ENCODE measurements around the gene DNAJB2.

The DNAJB2 gene

DNA sequence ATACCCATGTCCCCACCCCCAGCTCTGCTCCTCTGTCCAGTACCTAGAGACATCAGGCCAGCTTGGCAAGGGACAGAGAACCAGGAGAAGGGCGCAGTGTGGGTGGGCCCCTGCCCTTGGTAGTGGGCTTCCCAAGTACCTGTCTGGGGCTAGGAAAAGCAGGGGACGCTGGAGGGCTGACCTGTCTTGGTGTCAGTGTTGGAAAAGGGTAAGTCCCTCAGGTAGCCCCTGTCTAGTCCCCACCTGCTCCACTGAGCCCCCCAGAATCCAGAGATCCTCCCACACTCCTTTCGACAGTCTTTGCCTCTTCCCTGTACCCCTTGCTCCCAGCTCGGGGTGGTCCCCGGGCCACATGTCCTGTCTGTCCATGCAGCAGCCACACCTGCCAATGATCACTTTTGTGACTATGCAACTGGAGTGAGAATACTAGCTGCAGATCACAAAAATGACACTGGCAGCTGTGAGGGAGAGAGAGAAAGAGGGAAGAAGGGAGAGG, 14.6 kb downstream of the DNAJB2 start:
- TF ChIP-seq, protein P1, sequence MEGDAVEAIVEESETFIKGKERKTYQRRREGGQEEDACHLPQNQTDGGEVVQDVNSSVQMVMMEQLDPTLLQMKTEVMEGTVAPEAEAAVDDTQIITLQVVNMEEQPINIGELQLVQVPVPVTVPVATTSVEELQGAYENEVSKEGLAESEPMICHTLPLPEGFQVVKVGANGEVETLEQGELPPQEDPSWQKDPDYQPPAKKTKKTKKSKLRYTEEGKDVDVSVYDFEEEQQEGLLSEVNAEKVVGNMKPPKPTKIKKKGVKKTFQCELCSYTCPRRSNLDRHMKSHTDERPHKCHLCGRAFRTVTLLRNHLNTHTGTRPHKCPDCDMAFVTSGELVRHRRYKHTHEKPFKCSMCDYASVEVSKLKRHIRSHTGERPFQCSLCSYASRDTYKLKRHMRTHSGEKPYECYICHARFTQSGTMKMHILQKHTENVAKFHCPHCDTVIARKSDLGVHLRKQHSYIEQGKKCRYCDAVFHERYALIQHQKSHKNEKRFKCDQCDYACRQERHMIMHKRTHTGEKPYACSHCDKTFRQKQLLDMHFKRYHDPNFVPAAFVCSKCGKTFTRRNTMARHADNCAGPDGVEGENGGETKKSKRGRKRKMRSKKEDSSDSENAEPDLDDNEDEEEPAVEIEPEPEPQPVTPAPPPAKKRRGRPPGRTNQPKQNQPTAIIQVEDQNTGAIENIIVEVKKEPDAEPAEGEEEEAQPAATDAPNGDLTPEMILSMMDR (conservative IDR thresholded peaks at IDR 0.05): no peak
- peak overlapping the region; percentile 77 for H3K27ac ChIP-seq

DNA sequence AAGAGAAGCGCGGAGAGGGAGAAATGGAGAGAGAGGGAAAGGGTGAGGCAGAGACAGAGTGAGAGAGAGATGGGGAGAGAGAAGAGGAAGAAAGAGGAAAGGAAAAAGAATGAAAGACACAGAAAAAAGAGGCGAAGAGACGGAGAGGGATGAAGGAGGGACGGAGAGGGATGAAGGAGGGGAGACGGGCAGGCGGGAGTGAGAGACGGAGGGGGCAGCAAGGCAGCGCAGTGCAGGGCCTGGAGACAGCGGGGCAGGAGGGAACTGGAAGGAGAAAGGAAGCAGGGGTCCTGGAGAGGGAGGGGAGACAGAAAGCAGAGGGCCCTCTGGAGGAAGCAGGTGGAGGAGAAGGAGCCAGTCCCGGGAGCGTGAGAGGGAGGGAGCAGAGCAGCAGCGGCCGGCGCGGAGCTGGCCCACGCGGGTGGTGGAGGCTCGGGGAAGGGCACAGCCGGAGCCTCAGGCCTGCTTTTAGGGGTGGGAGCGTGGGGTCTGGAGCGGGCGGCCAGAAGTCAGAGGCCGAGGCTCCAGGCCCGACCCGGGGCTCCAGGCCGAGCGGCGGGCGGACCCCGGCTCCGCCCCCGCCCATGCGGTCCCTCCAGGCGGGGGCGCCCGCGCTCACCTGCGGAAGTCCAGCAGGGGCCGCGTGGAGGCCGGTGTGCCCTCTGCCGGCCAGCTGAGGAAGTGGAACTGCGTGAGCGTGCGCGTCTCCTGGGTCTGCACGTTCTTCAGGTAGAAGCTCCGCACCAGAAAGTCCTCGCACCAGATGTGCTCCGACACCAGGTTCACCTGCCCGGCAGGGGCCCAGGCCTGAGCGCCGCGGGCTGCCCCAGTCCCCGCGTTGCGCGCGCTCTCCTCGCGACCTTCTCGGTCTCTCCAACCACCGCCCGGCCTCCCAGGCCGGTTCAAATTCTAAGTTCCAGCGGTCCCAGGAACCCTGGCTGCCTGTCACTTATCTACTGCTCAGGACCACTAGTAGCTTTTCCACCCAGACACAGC, 15.5 kb downstream of the DNAJB2 start:
- H3K27ac ChIP-seq: peak overlapping the region; percentile 77
- TF ChIP-seq, protein P1 (conservative IDR thresholded peaks at IDR 0.05): peak; percentile 98

DNA sequence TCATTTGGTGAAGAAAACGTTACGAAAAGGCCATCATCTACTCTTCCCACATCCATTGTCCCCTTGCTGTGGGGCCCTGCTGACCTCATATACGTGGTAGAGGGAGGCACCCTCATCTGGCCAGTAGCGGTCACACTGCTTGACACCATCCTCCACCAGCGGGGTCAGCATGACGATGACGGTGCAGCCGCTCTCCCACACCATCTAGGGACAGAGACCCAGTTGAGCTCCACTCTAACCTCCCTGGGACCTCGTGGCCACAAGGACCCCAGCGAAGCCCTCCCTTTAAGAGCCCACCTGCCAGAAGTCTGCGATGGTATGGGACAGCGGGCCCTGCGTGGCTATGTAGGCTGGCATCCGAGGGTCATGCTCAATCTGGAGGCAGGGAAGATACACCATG, 17.0 kb downstream of the DNAJB2 start:
- TF ChIP-seq, protein P1 (conservative IDR thresholded peaks at IDR 0.05): no peak
- H3K27ac ChIP-seq: no peak overlapping the region

DNA sequence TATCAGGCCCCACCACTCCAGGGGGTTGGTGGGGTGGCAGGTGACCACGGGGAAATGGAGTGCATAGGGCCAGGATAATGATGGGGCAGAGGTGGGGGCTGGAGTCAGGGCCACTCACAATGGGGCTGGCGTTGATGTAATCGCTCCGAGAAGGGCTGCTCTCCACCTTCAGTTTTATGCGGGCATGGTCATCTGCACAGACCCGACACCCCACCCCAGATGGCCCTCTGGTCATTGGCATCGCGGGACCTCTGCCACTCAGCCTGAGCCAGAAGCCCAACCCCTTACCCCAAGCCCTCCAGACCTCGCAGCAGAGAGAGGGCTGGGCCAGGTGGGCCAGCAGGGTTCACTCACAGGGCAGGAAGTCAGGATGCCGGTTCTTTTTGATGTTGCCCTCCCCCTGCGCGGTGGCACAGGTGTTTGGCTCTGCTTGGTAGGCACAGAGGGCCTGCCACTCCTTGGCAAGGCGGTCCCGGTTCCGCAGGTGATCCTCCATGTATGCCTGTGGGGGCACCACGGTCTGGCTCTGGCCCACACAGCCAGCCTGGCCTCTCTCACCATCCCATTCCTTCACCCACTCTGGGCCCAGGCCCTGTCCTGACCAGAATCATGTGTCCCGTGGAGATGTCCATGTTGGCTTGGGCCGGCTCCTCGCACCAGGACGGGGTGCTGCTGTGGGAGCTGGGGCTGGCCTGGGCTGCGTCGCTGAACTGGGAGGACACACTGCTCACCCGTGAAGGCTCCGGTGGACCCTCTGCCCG, 17.6 kb downstream of the DNAJB2 start:
- TF ChIP-seq, protein P1 (conservative IDR thresholded peaks at IDR 0.05): no peak

DNA sequence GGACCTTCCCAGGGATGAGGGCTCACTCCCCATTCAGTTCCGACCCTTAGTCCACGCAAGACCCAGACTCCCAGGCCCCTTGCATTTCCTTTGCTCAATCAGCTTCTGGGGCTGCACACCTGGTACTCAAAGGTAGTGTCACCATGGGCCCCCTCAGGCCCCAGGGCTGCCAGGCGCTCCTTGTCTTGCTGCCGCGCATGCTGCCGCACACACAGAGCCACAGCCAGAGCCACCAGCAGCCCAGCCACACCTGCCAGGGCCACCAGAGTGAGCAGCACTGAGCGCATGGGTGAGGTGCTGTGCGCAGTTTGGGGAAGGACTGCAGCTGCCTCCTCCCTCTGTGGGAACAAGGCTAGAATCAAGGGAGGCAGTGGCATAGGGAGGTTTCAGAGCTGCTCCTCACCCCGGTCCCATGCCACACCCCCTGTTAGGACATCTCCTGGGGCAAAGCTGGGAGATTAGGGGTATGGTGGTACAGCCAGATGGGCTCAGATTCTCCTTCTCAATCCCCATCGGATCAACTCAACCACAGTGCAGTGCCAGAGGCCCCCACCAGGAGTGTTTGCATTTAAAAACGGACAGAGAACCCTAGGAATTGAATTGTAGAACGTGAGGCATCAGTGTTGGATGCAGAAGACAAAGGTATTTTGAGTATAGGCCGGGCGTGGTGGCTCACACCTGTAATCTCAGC, 18.7 kb downstream of the DNAJB2 start:
- TF ChIP-seq, protein P1 (conservative IDR thresholded peaks at IDR 0.05): no peak
- H3K27ac ChIP-seq: 0 out of 2 replicates have a peak overlapping the region, but pooled peaks have one; percentile 21

More for the DNA sequence above, 17.6 kb downstream of the DNAJB2 start:
- H3K27ac ChIP-seq: no peak overlapping the region

DNA sequence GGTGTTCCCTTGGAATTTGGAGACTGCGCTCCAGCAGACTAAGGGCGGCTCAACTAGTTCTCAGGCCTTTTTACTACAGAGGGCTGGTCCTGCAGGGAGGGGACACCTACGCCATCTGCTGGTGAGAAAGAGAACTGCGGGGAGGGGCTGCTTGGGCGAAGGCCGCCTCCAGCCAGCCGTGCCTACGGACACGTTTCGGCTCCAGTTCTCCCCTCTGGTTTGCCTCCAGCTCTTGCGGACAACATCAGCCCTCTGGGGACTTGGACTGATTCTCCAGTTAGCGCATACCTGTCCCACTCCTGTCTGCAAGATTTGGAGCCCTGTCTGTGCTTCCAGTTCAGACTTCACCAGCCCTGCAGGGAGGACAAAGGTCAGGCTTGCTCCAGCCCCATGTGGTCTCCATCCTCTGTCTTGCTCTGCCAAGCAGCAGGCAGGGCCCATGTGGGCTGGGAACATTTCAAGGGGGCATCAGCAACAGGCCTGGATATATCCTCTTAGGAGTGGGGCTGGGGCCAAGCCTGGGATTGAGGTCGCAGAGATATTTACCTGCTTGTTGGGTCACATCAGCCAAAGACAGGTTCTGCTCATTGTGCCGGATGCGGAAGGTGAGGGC, 19.7 kb downstream of the DNAJB2 start:
- TF ChIP-seq, protein P1 (conservative IDR thresholded peaks at IDR 0.05): peak; percentile 98
- H3K27ac ChIP-seq: peak overlapping the region; percentile 21; the same call in 1 of the 2 replicates

Measured in VCaP (cell line).